ENCODE results near the gene ALOX5. TPM values are rescaled to one million over a fixed set of nuclear protein-coding genes. Genes with fewer than 3 reads are reported as not detected.
"Not testable (repeated sequence)": the region's sequence is repeated elsewhere in the genome, so short reads cannot be mapped to it uniquely, and the experiment has no call there.

ALOX5 gene
- total and polyA plus RNA-seq, 2 of the 4 experiments (the other 2 are of a cell fraction), result not detected

DNA sequence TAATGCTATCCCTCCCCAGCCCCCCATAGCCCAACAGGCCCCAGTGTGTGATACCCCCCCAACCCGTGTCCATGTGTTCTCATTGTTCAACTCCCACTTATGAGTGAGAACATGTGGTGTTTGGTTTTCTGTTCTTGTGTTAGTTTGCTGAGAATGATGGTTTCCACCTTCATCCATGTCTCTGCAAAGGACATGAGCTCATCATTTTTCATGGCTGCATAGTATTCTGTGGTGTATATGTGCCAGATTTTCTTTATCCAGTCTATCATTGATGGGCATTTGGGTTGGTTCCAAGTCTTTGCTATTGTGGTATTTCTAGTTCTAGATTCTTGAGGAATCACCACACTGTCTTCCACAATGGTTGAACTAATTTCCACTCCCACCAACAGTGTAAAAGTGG lies 47.2 kb upstream of the ALOX5 start:
- H3K56ac ChIP-seq (ENCODE audit: extremely low read depth, insufficient read depth, low read length); in situ Hi-C loops (cut with MboI; ENCODE audit: low sequenced_read_pairs); H2BK20ac ChIP-seq (ENCODE audit: low read depth, low read length); H4K5ac ChIP-seq (ENCODE audit: low read depth, low read length); H3K4me3 ChIP-seq (ENCODE audit: insufficient read depth, low read depth, low read length); ATAC-seq (ENCODE audit: low read depth); H3K9me3 ChIP-seq (ENCODE audit: control insufficient read depth, insufficient read depth, low read length); H3K27me3 ChIP-seq (ENCODE audit: control insufficient read depth, insufficient read depth, low read length); H2AFZ ChIP-seq (replicated peaks; ENCODE audit: low read length, poor library complexity); H2BK15ac ChIP-seq (ENCODE audit: low read depth, low read length); H3K4me2 ChIP-seq (ENCODE audit: low read depth, low read length); CTCF ChIA-PET; H2AK9ac ChIP-seq (replicated peaks; ENCODE audit: low read depth, low read length, poor library complexity); dilution Hi-C loops (cut with HindIII; ENCODE audit: low sequenced_read_pairs, unreplicated experiment); intact Hi-C loops (cut with micrococcal nuclease); H4K20me1 ChIP-seq (ENCODE audit: insufficient read depth, low read length); H3K4ac ChIP-seq (ENCODE audit: low read depth, low read length); H3K36me3 ChIP-seq (ENCODE audit: control insufficient read depth, insufficient read depth, low read length); H3K18ac ChIP-seq (ENCODE audit: low read depth, low read length); H3K9ac ChIP-seq (ENCODE audit: low read depth, low read length); BruUV-seq (replicated peaks); H3K4me1 ChIP-seq (ENCODE audit: control insufficient read depth, insufficient read depth, low read length); H3K27ac ChIP-seq (ENCODE audit: insufficient read depth, low read length); H2BK5ac ChIP-seq (ENCODE audit: low read depth, low read length, poor library complexity, severe bottlenecking); H2AK5ac ChIP-seq (ENCODE audit: low read depth, low read length); H4K91ac ChIP-seq (ENCODE audit: insufficient read depth, low read depth, low read length); H3K14ac ChIP-seq (replicated peaks; ENCODE audit: low read depth, low read length); H2BK120ac ChIP-seq (ENCODE audit: low read depth, low read length); DNase-seq; H3K23ac ChIP-seq (ENCODE audit: low read depth, low read length); H3K79me1 ChIP-seq (ENCODE audit: low read depth in 1 of 2, low read length in 2 of 2); H3K9me1 ChIP-seq (ENCODE audit: insufficient read depth, low read length); H4K8ac ChIP-seq (ENCODE audit: low read depth in 2 of 2, low read length in 2 of 2); POLR2A ChIA-PET (ENCODE audit: unreplicated experiment): not testable (repeated sequence)
- no CpG with 5 or more reads among the region's 1 CpG for WGBS, 2 experiments (ENCODE audit: extremely low coverage in 2 of 2, insufficient read length in 1 of 2)

DNA sequence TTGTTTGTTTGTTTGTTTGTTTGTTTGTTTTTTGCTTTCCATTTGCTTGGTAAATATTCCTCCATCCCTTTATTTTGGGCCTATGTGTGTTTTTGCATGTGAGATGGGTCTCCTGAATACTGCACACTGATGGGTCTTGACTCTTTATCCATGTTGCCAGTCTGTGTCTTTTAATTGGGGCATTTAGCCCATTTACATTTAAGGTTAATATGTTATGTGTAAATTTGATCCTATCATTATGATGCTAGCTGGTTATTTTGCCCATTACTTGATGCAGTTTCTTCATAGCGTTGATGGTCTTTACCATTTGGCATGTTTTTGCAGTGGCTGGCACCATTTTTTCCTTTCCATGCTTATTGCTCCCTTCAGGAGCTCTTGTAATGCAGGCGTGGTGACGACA lies 42.2 kb upstream of the ALOX5 start:
- H2BK20ac ChIP-seq (ENCODE audit: low read depth, low read length); H3K27ac ChIP-seq (ENCODE audit: insufficient read depth, low read length); POLR2A ChIA-PET (ENCODE audit: unreplicated experiment): not testable (repeated sequence)

More for the DNA sequence above, 42.2 kb upstream of the ALOX5 start:
- CTCF ChIA-PET; intact Hi-C loops (cut with micrococcal nuclease); H3K4me1 ChIP-seq (ENCODE audit: control insufficient read depth, insufficient read depth, low read length); H2BK120ac ChIP-seq (ENCODE audit: low read depth, low read length); H3K27me3 ChIP-seq (ENCODE audit: control insufficient read depth, insufficient read depth, low read length); DNase-seq; H3K4ac ChIP-seq (ENCODE audit: low read depth, low read length); BruUV-seq (replicated peaks); ATAC-seq (ENCODE audit: low read depth); H4K91ac ChIP-seq (ENCODE audit: insufficient read depth, low read depth, low read length); H3K4me2 ChIP-seq (ENCODE audit: low read depth, low read length); H2BK15ac ChIP-seq (ENCODE audit: low read depth, low read length); H3K79me1 ChIP-seq (ENCODE audit: low read depth in 1 of 2, low read length in 2 of 2); H4K8ac ChIP-seq (ENCODE audit: low read depth in 2 of 2, low read length in 2 of 2); H3K18ac ChIP-seq (ENCODE audit: low read depth, low read length); H3K23ac ChIP-seq (ENCODE audit: low read depth, low read length); dilution Hi-C loops (cut with HindIII; ENCODE audit: low sequenced_read_pairs, unreplicated experiment); in situ Hi-C loops (cut with MboI; ENCODE audit: low sequenced_read_pairs); H3K9me1 ChIP-seq (ENCODE audit: insufficient read depth, low read length); H3K14ac ChIP-seq (replicated peaks; ENCODE audit: low read depth, low read length); H3K36me3 ChIP-seq (ENCODE audit: control insufficient read depth, insufficient read depth, low read length); H4K20me1 ChIP-seq (ENCODE audit: insufficient read depth, low read length); H2AK5ac ChIP-seq (ENCODE audit: low read depth, low read length); H4K5ac ChIP-seq (ENCODE audit: low read depth, low read length); H3K9me3 ChIP-seq (ENCODE audit: control insufficient read depth, insufficient read depth, low read length); H2AFZ ChIP-seq (replicated peaks; ENCODE audit: low read length, poor library complexity); H3K9ac ChIP-seq (ENCODE audit: low read depth, low read length); H2AK9ac ChIP-seq (replicated peaks; ENCODE audit: low read depth, low read length, poor library complexity); H2BK5ac ChIP-seq (ENCODE audit: low read depth, low read length, poor library complexity, severe bottlenecking); H3K4me3 ChIP-seq (ENCODE audit: insufficient read depth, low read depth, low read length); H3K56ac ChIP-seq (ENCODE audit: extremely low read depth, insufficient read depth, low read length): not testable (repeated sequence)
- no CpG with 5 or more reads among the region's 3 CpGs for WGBS, 2 experiments (ENCODE audit: extremely low coverage in 2 of 2, insufficient read length in 1 of 2)

All from IMR-90 (cell line).